Activated naive CD8-positive, alpha-beta T cell (primary cell): Measurements from ENCODE around the gene GMDS.
"Not testable (repeated sequence)": the region's sequence is repeated elsewhere in the genome, so short reads cannot be mapped to it uniquely, and the experiment has no call there.

Experiments used
- H3K27ac Mint-ChIP-seq: one replicate; pipeline ENCODE4 v1.8.0; 2021; ENCODE audit warnings: mixed read lengths
- H3K27me3 Mint-ChIP-seq: one replicate; pipeline ENCODE4 v1.8.0; 2021; ENCODE audit warnings: mixed read lengths
- H3K36me3 Mint-ChIP-seq: one replicate; pipeline ENCODE4 v1.8.0; 2021; ENCODE audit warnings: mixed read lengths
- H3K4me1 Mint-ChIP-seq: one replicate; pipeline ENCODE4 v1.8.0; 2021; ENCODE audit warnings: low read depth, mixed read lengths
- H3K4me3 Mint-ChIP-seq: one replicate; pipeline ENCODE4 v1.8.0; 2021; ENCODE audit warnings: mild to moderate bottlenecking, mixed read lengths
- H3K9me3 Mint-ChIP-seq: one replicate; pipeline ENCODE4 v1.8.0; 2021; ENCODE audit warnings: low read depth, mixed read lengths

Gene GMDS

GRCh38 chr6:1851681-1852456 is 393.5 kb downstream of the GMDS start:
- no peaks in the 10 kb centered on the region for H3K27me3 Mint-ChIP-seq
- peaks cover 17% of the 10 kb centered on the region for H3K36me3 Mint-ChIP-seq
- H3K4me1 Mint-ChIP-seq, result peaks cover 3% of the 10 kb centered on the region
- no peaks in the 10 kb centered on the region for H3K9me3 Mint-ChIP-seq
- H3K4me3 Mint-ChIP-seq, result no peak overlapping the region
- H3K27ac Mint-ChIP-seq, result no peak overlapping the region

GRCh38 chr6:1850840-1851157 is 394.6 kb downstream of the GMDS start:
- H3K4me3 Mint-ChIP-seq, result no peak overlapping the region
- no peak overlapping the region for H3K27ac Mint-ChIP-seq
- H3K36me3 Mint-ChIP-seq, result peaks cover 17% of the 10 kb centered on the region

DNA sequence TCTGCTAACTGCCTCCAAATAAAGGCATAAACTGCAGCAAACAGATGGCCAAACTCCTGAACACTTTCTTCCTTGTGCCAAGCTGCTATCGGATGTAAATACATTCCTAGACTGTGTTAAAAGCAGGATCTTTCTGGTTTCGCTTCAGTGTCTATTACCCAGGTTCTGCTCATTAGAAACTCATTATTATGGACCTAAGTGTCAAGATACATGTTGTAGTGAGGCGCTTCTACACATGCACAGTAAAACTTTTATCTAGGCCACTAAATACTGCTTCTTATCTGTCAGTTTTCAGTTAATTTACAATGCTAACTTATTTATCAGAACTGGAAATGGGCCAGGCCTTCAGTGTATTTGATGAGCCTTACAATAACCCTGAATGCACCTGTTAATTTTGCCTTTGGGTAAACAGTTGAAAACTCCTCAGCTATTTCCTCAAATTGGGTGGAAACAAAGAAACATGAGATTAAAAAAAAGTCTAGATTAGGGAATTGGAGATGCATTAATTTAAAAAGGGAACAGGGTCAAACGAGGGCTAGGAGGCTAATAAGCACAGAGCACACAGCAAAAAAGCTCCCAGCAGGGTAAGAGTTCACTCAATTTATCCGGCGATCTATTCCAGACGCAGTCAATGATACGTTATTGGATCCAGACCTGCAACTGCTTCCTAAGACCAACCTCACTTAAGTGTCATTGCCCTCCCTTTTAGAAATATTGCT is 395.1 kb downstream of the GMDS start:
- Mint-ChIP-seq H3K27ac (no peak overlapping the region), H3K36me3 (peaks cover 17% of the 10 kb centered on the region), H3K27me3 (no peaks in the 10 kb centered on the region), H3K9me3 (no peaks in the 10 kb centered on the region), H3K4me1 (peaks cover 3% of the 10 kb centered on the region), H3K4me3 (no peak overlapping the region)

More at GRCh38 chr6:1850840-1851157, 394.6 kb downstream of the GMDS start:
- Mint-ChIP-seq H3K9me3 (no peaks in the 10 kb centered on the region), H3K4me1 (peaks cover 3% of the 10 kb centered on the region), H3K27me3 (no peaks in the 10 kb centered on the region)

- Mint-ChIP-seq H3K36me3 (peaks cover 13% of the 10 kb centered on the region), H3K27me3 (no peaks in the 10 kb centered on the region), H3K4me1 (peaks cover 3% of the 10 kb centered on the region), H3K9me3 (no peaks in the 10 kb centered on the region), H3K27ac (no peak overlapping the region), H3K4me3 (no peak overlapping the region)
Observed at GRCh38 chr6:1849691-1850090, 395.7 kb downstream of the GMDS start.

DNA sequence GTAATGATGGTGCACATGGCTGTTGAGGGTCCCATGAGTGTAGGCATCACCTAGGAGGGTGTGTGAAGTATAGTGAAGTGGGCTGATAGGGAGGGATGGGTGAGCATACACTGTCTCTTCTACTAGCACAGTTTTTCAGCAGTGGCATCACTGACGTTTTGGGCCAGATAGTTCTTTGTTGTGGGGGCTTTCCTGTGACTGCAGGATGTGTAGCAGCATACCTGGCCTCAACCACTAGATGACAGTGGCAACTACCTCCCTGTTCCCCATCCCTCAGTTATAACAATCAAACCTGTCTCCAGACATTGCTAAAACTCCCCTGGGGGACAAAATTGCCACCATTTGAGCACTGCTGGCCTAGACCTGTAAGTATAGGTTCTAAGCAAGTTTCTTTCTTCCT is 396.7 kb downstream of the GMDS start:
- Mint-ChIP-seq H3K4me3 (no peak overlapping the region), H3K36me3 (peaks cover 11% of the 10 kb centered on the region), H3K27ac (no peak overlapping the region), H3K4me1 (peaks cover 2% of the 10 kb centered on the region), H3K27me3 (no peaks in the 10 kb centered on the region), H3K9me3 (no peaks in the 10 kb centered on the region)

GRCh38 chr6:1846611-1847010 is 398.8 kb downstream of the GMDS start:
- Mint-ChIP-seq H3K27me3 (no peaks in the 10 kb centered on the region), H3K4me1 (peaks cover 1% of the 10 kb centered on the region), H3K27ac (no peak overlapping the region), H3K4me3 (no peak overlapping the region), H3K9me3 (no peaks in the 10 kb centered on the region), H3K36me3 (peaks cover 6% of the 10 kb centered on the region)

DNA sequence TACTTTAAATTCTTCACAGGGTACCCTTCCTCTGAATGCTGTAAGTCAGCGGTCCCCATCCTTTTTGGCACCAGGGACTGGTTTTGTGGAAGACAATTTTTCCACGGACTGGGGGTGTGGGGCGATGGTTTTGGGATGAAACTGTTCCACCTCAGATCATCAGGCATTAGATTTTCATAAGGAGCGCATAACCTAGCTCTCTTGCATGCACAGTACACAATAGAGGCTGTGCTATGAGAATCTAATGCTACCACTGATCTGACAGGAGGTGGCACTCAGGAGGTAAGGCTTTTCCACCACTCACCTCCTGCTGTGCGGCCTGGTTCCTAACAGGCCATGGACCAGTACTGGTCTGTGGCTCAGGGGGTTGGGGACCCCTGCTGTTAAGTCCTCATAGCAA is 399.9 kb downstream of the GMDS start:
- not testable (repeated sequence) for H3K27ac Mint-ChIP-seq, H3K4me3 Mint-ChIP-seq, H3K36me3 Mint-ChIP-seq, H3K4me1 Mint-ChIP-seq, H3K9me3 Mint-ChIP-seq, H3K27me3 Mint-ChIP-seq

GRCh38 chr6:1842334-1842733 is 403.1 kb downstream of the GMDS start:
- no peak overlapping the region for H3K27ac Mint-ChIP-seq
- no peaks in the 10 kb centered on the region for H3K4me1 Mint-ChIP-seq
- H3K36me3 Mint-ChIP-seq, result no peaks in the 10 kb centered on the region
- H3K9me3 Mint-ChIP-seq, result no peaks in the 10 kb centered on the region
- no peak overlapping the region for H3K4me3 Mint-ChIP-seq
- H3K27me3 Mint-ChIP-seq, result no peaks in the 10 kb centered on the region

DNA sequence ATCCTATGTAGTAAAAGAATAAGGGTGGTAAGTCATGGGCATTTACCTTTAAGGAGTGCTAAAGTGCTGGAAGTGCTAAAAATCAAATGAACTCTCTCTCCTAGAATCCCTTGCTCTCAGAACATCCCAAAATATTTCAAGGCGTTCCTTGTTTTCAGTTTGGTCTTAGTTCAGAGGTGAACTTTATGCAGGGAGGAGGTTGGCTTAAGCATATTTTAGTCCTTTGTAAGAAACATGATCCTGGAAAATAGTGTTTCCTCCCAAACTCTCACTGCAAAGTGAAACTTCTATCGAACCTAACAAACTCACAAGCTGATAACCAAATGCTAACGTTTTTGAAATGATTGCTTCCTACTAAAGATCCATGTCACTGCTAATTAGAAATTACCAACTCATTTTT is 404.3 kb downstream of the GMDS start:
- no peaks in the 10 kb centered on the region for H3K36me3 Mint-ChIP-seq
- no peaks in the 10 kb centered on the region for H3K27me3 Mint-ChIP-seq

DNA sequence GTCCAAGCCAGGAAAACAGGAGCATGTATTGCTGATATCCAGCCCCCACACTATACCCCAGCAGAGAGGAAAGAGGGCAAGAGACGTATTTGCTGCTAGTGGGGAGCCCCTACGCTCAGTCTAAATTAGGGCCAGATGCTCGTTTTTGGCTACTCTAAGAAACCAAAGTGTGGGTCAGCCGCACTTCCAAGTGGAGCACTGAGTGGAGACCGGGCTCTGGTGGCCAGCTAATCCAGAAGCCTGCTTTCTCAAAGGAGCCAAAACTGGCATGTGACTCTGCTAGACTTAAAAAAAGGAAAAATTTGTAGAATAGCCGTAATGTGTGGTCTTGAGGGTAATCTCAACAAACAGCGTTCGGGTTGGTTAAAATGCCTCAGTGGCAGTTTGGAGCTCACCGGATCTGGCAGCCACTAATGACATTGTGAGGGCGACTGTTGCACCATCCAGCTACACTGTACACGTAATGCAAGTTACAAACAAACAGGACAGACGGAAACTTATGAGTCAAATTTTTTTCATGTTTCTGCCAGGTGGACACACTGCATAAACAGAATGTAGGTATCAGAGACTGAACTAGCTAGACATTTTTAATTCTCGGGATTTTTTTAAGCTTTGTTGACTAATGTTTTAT is 404.8 kb downstream of the GMDS start:
- Mint-ChIP-seq H3K4me1 (no peaks in the 10 kb centered on the region), H3K9me3 (no peaks in the 10 kb centered on the region), H3K27me3 (no peaks in the 10 kb centered on the region), H3K36me3 (no peaks in the 10 kb centered on the region), H3K4me3 (no peak overlapping the region), H3K27ac (no peak overlapping the region)

More for the DNA sequence above, 404.3 kb downstream of the GMDS start:
- Mint-ChIP-seq H3K9me3 (no peaks in the 10 kb centered on the region), H3K4me1 (no peaks in the 10 kb centered on the region), H3K4me3 (no peak overlapping the region), H3K27ac (no peak overlapping the region)

DNA sequence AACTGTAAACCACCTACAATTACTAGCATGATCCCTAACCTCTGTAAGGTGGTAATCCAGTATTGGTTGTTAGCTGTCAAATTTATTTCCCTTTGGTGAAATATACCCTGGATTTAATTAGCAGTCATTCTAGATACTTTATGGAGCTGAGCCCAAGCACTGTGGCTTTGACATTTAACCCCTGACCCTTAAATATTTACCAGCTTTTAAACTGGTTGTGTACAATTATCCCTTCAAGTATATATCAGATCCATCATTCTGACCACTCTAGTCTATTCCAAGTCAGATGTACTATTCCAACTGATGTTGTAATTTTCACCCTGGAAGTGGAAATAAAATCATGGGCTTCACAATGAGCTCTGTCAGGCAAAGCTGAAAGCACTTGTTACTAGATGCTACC is 406.0 kb downstream of the GMDS start:
- H3K27me3 Mint-ChIP-seq, result no peaks in the 10 kb centered on the region
- no peaks in the 10 kb centered on the region for H3K36me3 Mint-ChIP-seq
- H3K9me3 Mint-ChIP-seq, result no peaks in the 10 kb centered on the region
- no peak overlapping the region for H3K4me3 Mint-ChIP-seq
- no peaks in the 10 kb centered on the region for H3K4me1 Mint-ChIP-seq
- no peak overlapping the region for H3K27ac Mint-ChIP-seq

- H3K36me3 Mint-ChIP-seq, result no peaks in the 10 kb centered on the region
- no peak overlapping the region for H3K27ac Mint-ChIP-seq
- H3K4me3 Mint-ChIP-seq, result no peak overlapping the region
- no peaks in the 10 kb centered on the region for H3K4me1 Mint-ChIP-seq
- no peaks in the 10 kb centered on the region for H3K9me3 Mint-ChIP-seq
- H3K27me3 Mint-ChIP-seq, result no peaks in the 10 kb centered on the region
Observed at GRCh38 chr6:1838604-1839213, 406.7 kb downstream of the GMDS start.

- H3K27ac Mint-ChIP-seq, result no peak overlapping the region
- H3K36me3 Mint-ChIP-seq, result peaks cover under 1% of the 10 kb centered on the region
- no peaks in the 10 kb centered on the region for H3K27me3 Mint-ChIP-seq
- no peak overlapping the region for H3K4me3 Mint-ChIP-seq
- H3K4me1 Mint-ChIP-seq, result no peaks in the 10 kb centered on the region
- H3K9me3 Mint-ChIP-seq, result no peaks in the 10 kb centered on the region
Observed at GRCh38 chr6:1837826-1838225, 407.6 kb downstream of the GMDS start.

GRCh38 chr6:1836690-1837089 is 408.7 kb downstream of the GMDS start:
- H3K4me3 Mint-ChIP-seq, result no peak overlapping the region
- peaks cover 3% of the 10 kb centered on the region for H3K36me3 Mint-ChIP-seq
- no peak overlapping the region for H3K27ac Mint-ChIP-seq
- H3K9me3 Mint-ChIP-seq, result no peaks in the 10 kb centered on the region
- no peaks in the 10 kb centered on the region for H3K27me3 Mint-ChIP-seq
- H3K4me1 Mint-ChIP-seq, result no peaks in the 10 kb centered on the region
